K562 (cell line): ENCODE results near the gene RNF141. TPM values are rescaled to one million over a fixed set of nuclear protein-coding genes. Genes with fewer than 3 reads are reported as not detected.
A peak's percentile ranks its signal among the peaks of the same experiment; 100 is the strongest.

Source experiments
- ATAC-seq: fragments of 200-7000 bp; cut with Tn5 transposase; 3 replicates; pipeline ENCODE4 v1.9.1; 2020; ENCODE audit warnings: moderate library complexity
- BruUV-seq: library from RNA; stranded (reverse); fragments of 400-500 nt; replicated peaks from 2 replicates; lab custom pipeline; 2021; lab: Mats Ljungman, UMichigan
- CTCF ChIA-PET: fragments of 300-600 bp; formaldehyde crosslinking; extraction: SDS; loops from one replicate; lab custom pipeline; 2021; ENCODE audit warnings: low intra/inter-chr PET ratio; lab: Yijun Ruan, JAX
- POLR2A ChIA-PET: fragments of 300-600, 350-650 bp; sonication (Branson Sonifier 250); formaldehyde crosslinking; extraction: SDS; loops from one replicate; lab custom pipeline; 2021; ENCODE audit warnings: antibody characterized with exemption, inconsistent platforms; lab: Yijun Ruan, JAX
- DNase-seq, 4 experiments: peaks; one replicate each; pipeline versions ENCODE4 v3.0.0 to v3.0.0-alpha.2; 2011 to 2018; ENCODE audit warnings: low spot score in 3 of 4, mixed read lengths in 3 of 4; ENCODE audit errors: extremely low read depth in 1 of 4
- FAIRE-seq: peaks from 2 replicates; lab custom pipeline; 2011; peaks lifted over from hg19 to GRCh38; lab: Jason Lieb, UNC
- H2AFZ ChIP-seq: 2 replicates; pipeline ENCODE4 v1.6.0; 2011; ENCODE audit warnings: low read depth, low read length, control low read depth, inconsistent platforms
- H3K27ac ChIP-seq: fragments of 200-600 bp; 3 replicates; pipeline ENCODE4 v1.8.0; 2011; ENCODE audit warnings: low read depth, mild to moderate bottlenecking, control low read depth, inconsistent platforms, low read length, moderate library complexity, mixed read lengths; ENCODE audit errors: extremely low read depth
- H3K27me3 ChIP-seq, 2 experiments: fragments of 300-600 bp in 1 of 2; 2 replicates in 1 of 2; 3 replicates in 1 of 2; pipeline versions ENCODE4 v1.6.0 to v1.8.0; 2011; ENCODE audit warnings: inconsistent platforms in 2 of 2, low read length in 2 of 2, mild to moderate bottlenecking in 1 of 2, mixed read lengths in 1 of 2, moderate library complexity in 1 of 2; ENCODE audit not compliant: control insufficient read depth in 2 of 2, insufficient read depth in 2 of 2
- H3K36me3 ChIP-seq: fragments of 300-600 bp; 3 replicates; pipeline ENCODE4 v1.8.0; 2011; ENCODE audit warnings: mild to moderate bottlenecking, low read length, inconsistent platforms; ENCODE audit not compliant: control insufficient read depth, insufficient read depth
- H3K4me1 ChIP-seq, 2 experiments: fragments of 200-600 bp in 1 of 2; replicated peaks in 1 of 2; 2 replicates in 1 of 2; 3 replicates in 1 of 2; pipeline versions ENCODE4 v1.5.1 to v1.8.0; 2011; ENCODE audit warnings: inconsistent platforms in 2 of 2, low read length in 2 of 2, mild to moderate bottlenecking in 1 of 2, mixed read lengths in 1 of 2, moderate library complexity in 1 of 2; ENCODE audit not compliant: control insufficient read depth in 2 of 2, insufficient read depth in 2 of 2
- H3K4me2 ChIP-seq: 2 replicates; pipeline ENCODE4 v1.6.1; 2011; ENCODE audit warnings: low read length, control low read depth, inconsistent platforms, mixed read lengths; ENCODE audit not compliant: insufficient read depth
- H3K4me3 ChIP-seq: fragments of 200-600 bp; sonication (generic), shearing (Covaris generic); 2 replicates; pipeline ENCODE4 v1.5.1; 2016; ENCODE audit warnings: control low read depth, inconsistent platforms
- H3K79me2 ChIP-seq: fragments of 200-600 bp; 3 replicates; pipeline ENCODE4 v1.8.0; 2011; ENCODE audit warnings: low read length, inconsistent platforms; ENCODE audit not compliant: control insufficient read depth, insufficient read depth
- H3K9ac ChIP-seq, 2 experiments: 2 replicates each; pipeline versions ENCODE4 v1.6.0 to v1.6.1; 2011; ENCODE audit warnings: low read depth in 2 of 2, low read length in 2 of 2, control low read depth in 1 of 2, inconsistent platforms in 1 of 2, mild to moderate bottlenecking in 1 of 2, mixed read lengths in 1 of 2; ENCODE audit not compliant: insufficient read depth in 1 of 2
- H3K9me1 ChIP-seq: one replicate; pipeline ENCODE4 v1.6.0; 2011; ENCODE audit warnings: inconsistent platforms, mild to moderate bottlenecking, low read length, moderate library complexity; ENCODE audit not compliant: control insufficient read depth, insufficient read depth
- H3K9me3 ChIP-seq: replicated peaks from 2 replicates; pipeline ENCODE4 v1.5.1; 2011; ENCODE audit warnings: low read depth, low read length, inconsistent platforms; ENCODE audit not compliant: control insufficient read depth, insufficient read depth
- H4K20me1 ChIP-seq: replicated peaks from 2 replicates; pipeline ENCODE4 v1.6.1; 2011; ENCODE audit warnings: low read length, inconsistent platforms, mixed read lengths; ENCODE audit not compliant: control insufficient read depth, insufficient read depth
- EHMT2 ChIP-seq: fragments of 450-650 bp; IDR thresholded peaks from 2 replicates; pipeline ENCODE4 v1.6.1; 2018; ENCODE audit warnings: antibody characterized with exemption
- HMBOX1 ChIP-seq: sonication (generic); IDR thresholded peaks from 2 replicates; pipeline ENCODE4 v1.6.1; 2016
- SOX6 ChIP-seq: fragments of 450-650 bp; IDR thresholded peaks from 2 replicates; pipeline ENCODE4 v1.6.1; 2014; ENCODE audit warnings: mild to moderate bottlenecking
- TEAD4 ChIP-seq, 2 experiments: sonication (generic) in 1 of 2; formaldehyde crosslinking in 1 of 2; IDR thresholded peaks; 2 replicates each; pipeline versions ENCODE4 v1.6.1 to v1.8.0; 2012 to 2022; ENCODE audit warnings: borderline replicate concordance in 1 of 2, inconsistent platforms in 1 of 2, low read length in 1 of 2, mild to moderate bottlenecking in 1 of 2, missing genetic modification reagents in 1 of 2
- ZFP30 ChIP-seq: fragments of 250-450 bp; sonication (Bioruptor Pico); IDR thresholded peaks from 2 replicates; pipeline ENCODE4 v1.8.0; 2022; ENCODE audit warnings: moderate library complexity, mild to moderate bottlenecking, inconsistent platforms, borderline replicate concordance
- ZNF395 ChIP-seq: fragments of 200-800 bp; sonication (Bioruptor generic); IDR thresholded peaks from 2 replicates; pipeline ENCODE4 v1.6.1; 2017; ENCODE audit warnings: missing genetic modification characterization, missing compliant biosample characterization
- ZNF655 ChIP-seq: fragments of 250-450 bp; sonication (Bioruptor Pico); IDR thresholded peaks from 2 replicates; pipeline ENCODE4 v1.5.0; 2021
- WGBS: fragments of 100-300 bp; shearing (Covaris generic); methylation state at CpG from one replicate; pipeline ENCODE4 v1.1.6; 2016; ENCODE audit warnings: low coverage, mixed read lengths; ENCODE audit not compliant: insufficient coverage; ENCODE audit errors: missing lambda C conversion rate; 5-methylcytosine and 5-hydroxymethylcytosine counted together
- in situ Hi-C: fragments of 300-500 bp; cut with MboI; formaldehyde crosslinking; loops from 4 replicates; pipeline ENCODE4 v1.15.0; 2018; ENCODE audit warnings: inconsistent platforms, mixed read lengths
- intact Hi-C: fragments of 100-400 bp; cut with micrococcal nuclease; formaldehyde crosslinking; loops from 2 replicates; pipeline ENCODE4 v1.14.2; 2022
- polyA plus RNA-seq, 8 experiments: library from polyadenylated mRNA; depleted of rRNA in 4 of 8; stranded (reverse) in 5 of 8; unstranded in 3 of 8; fragments of >200 nt; fragmentation: Nextera tagmentation in 2 of 8; fragmentation: Illumina TruSeq in 1 of 8; extraction: Ambion mirVana in 2 of 8; extraction: Trizol in 1 of 8; gene quantifications; 2 replicates each; pipeline versions ENCODE4 v1.2.1 to v1.2.3, GENCODE V29; 2011 to 2014; ENCODE audit warnings: inconsistent platforms in 1 of 8, missing spikeins in 1 of 8
- total RNA-seq, 7 experiments: library from RNA; depleted of rRNA in 6 of 7; stranded (reverse); fragments of >200 nt in 6 of 7; fragmentation: Illumina TruSeq in 2 of 7; extraction: Trizol in 2 of 7; gene quantifications; 2 replicates each; pipeline versions ENCODE4 v1.2.1 to v1.2.3, GENCODE V29; 2011 to 2021; ENCODE audit warnings: low replicate concordance in 1 of 7

The RNF141 gene
- total and polyA plus RNA-seq, 9 of the 15 experiments (the other 6 are each of a cell fraction or from before 2014, with no cell fraction given), result 9.7 to 51.9 (median 18.9) TPM

DNA sequence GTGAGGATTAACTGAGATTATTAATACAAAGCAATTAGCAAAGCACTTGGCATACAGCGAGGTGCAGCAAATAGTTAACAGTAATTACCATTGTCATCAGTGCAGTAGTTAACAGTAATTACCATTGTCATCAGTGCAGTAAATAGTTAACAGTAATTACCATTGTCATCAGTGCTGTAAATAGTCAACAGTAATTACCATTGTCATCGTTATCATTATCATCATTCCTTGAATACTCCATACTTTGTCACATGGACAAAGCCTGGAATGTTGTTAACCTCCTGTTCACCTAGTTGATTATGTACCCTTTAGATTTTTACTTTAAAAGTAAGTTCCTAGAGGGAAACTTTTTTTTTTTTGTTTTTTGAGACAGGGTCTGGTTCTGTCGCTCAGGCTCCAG lies 47.0 kb upstream of the RNF141 start:
- ATAC-seq (no peak), FAIRE-seq (no peak), DNase-seq (no peak)
- no peaks in the 10 kb centered on the region for H3K36me3 ChIP-seq
- H3K4me3 ChIP-seq, result no peak overlapping the region
- WGBS, result 63% methylated on average over 3 of the region's 3 CpGs
- H3K79me2 ChIP-seq, result no peaks in the 10 kb centered on the region
- H2AFZ ChIP-seq, result 0 out of 2 replicates have a peak overlapping the region, but pooled peaks have one; percentile 51
- POLR2A ChIA-PET, result interaction anchor here (1.4 to 2.0 kb wide), 3 partner anchors 8 to 15 kb away, joined by 4 to 6 read pairs (median 4); no protein-coding TSS in a partner anchor
- intact Hi-C loops, result loop anchor here (5.0 kb wide), 1 partner anchor 34 kb away; no protein-coding TSS in a partner anchor
- no peak overlapping the region for H3K27ac ChIP-seq
- no TSS peak for BruUV-seq
- no peaks in the 10 kb centered on the region for H3K9me3 ChIP-seq
- peaks cover 11 to 72% of the 10 kb centered on the region in 2 experiments for H3K4me1 ChIP-seq
- H3K27me3 ChIP-seq, result no peaks in the 10 kb centered on the region
- H3K4me2 ChIP-seq, result no peak overlapping the region; the same call in 1 of the 2 replicates
- TF ChIP-seq EHMT2 (no peak), SOX6 (peak; percentile 45; the same call in 1 of the 2 replicates), HMBOX1 (peak; percentile 51; the same call in 1 of the 2 replicates)
- H3K9ac ChIP-seq, result no peak overlapping the region
- CTCF ChIA-PET, result no interaction called here
- in situ Hi-C loops, result no loop called here
- H4K20me1 ChIP-seq, result no peaks in the 10 kb centered on the region
- H3K9me1 ChIP-seq, result no peaks in the 10 kb centered on the region

- no peak overlapping the region for H3K4me3 ChIP-seq
- no peaks in the 10 kb centered on the region for H3K79me2 ChIP-seq
- ChIA-PET POLR2A (interaction anchor here (1.4 kb wide), 1 partner anchor 16 kb away, joined by 4 read pairs; no protein-coding TSS in a partner anchor), CTCF (no interaction called here)
- FAIRE-seq (no peak), DNase-seq (peak in 1 of 4 experiments; percentile 21), ATAC-seq (no peak)
- H2AFZ ChIP-seq, result peak overlapping the region; percentile 70
- no peaks in the 10 kb centered on the region for H4K20me1 ChIP-seq
- peaks cover 13 to 78% of the 10 kb centered on the region in 2 experiments for H3K4me1 ChIP-seq
- no peak overlapping the region for H3K9ac ChIP-seq
- WGBS, result 48% methylated on average over 6 of the region's 7 CpGs
- H3K36me3 ChIP-seq, result no peaks in the 10 kb centered on the region
- H3K27me3 ChIP-seq, result no peaks in the 10 kb centered on the region
- TF ChIP-seq ZNF395 (CRISPR knock-in tag), result no peak
- TF ChIP-seq ZNF655 (CRISPR knock-in tag), result no peak
- TF ChIP-seq TEAD4 (IDR thresholded peaks at IDR 0.05; ENCODE audit: low read length), result no peak
- no peak for TF ChIP-seq TEAD4 (CRISPR knock-in tag; IDR thresholded peaks at IDR 0.05; ENCODE audit: borderline replicate concordance)
- TF ChIP-seq ZFP30, result no peak
- H3K27ac ChIP-seq, result no peak overlapping the region
- intact Hi-C loops (loop anchor here (5.0 kb wide), 1 partner anchor 35 kb away; no protein-coding TSS in a partner anchor), in situ Hi-C loops (no loop called here)
- no peaks in the 10 kb centered on the region for H3K9me1 ChIP-seq
- BruUV-seq, result no TSS peak
- H3K4me2 ChIP-seq, result no peak overlapping the region
- H3K9me3 ChIP-seq, result no peaks in the 10 kb centered on the region
These were observed 46.4 kb upstream of the RNF141 start for GRCh38 chr11:10587388-10587787.
